Neural progenitor cell (in vitro differentiated cells): ENCODE data around the gene EPHA3. TPM values are rescaled to one million over a fixed set of nuclear protein-coding genes. Genes with fewer than 3 reads are reported as not detected.

Experiments
- DNase-seq: peaks from one replicate; pipeline ENCODE4 v3.0.0-alpha.2; 2016; ENCODE audit warnings: low spot score
- H2AFZ ChIP-seq: fragments of 200-600 bp; sonication (generic); replicated peaks from 2 replicates; pipeline ENCODE4 v1.6.1; 2016; ENCODE audit warnings: antibody characterized with exemption
- H3F3A ChIP-seq: fragments of 200-600 bp; sonication (generic); 2 replicates; pipeline ENCODE4 v1.6.1; 2016; ENCODE audit warnings: antibody characterized with exemption, low read depth
- H3K27ac ChIP-seq: fragments of 200-600 bp; sonication (generic); 2 replicates; pipeline ENCODE4 v1.5.1; 2016; ENCODE audit warnings: mild to moderate bottlenecking
- H3K27me3 ChIP-seq: fragments of 200-600 bp; sonication (generic); 2 replicates; pipeline ENCODE4 v1.6.1; 2016; ENCODE audit warnings: mild to moderate bottlenecking, moderate library complexity
- H3K36me3 ChIP-seq: fragments of 200-600 bp; sonication (generic); 2 replicates; pipeline ENCODE4 v1.5.1; 2016
- H3K4me1 ChIP-seq: fragments of 200-600 bp; sonication (generic); 2 replicates; pipeline ENCODE4 v1.6.1; 2016; ENCODE audit warnings: mixed run types
- H3K4me2 ChIP-seq: fragments of 200-600 bp; sonication (generic); 2 replicates; pipeline ENCODE4 v1.6.1; 2016
- H3K4me3 ChIP-seq: fragments of 200-600 bp; sonication (generic); 2 replicates; pipeline ENCODE4 v1.5.1; 2016
- H3K79me2 ChIP-seq: fragments of 200-600 bp; sonication (generic); 2 replicates; pipeline ENCODE4 v1.6.1; 2016; ENCODE audit warnings: low read depth
- H3K9ac ChIP-seq: fragments of 200-600 bp; sonication (generic); 2 replicates; pipeline ENCODE4 v1.6.1; 2016
- H3K9me3 ChIP-seq: fragments of 200-600 bp; sonication (generic); 2 replicates; pipeline ENCODE4 v1.5.1; 2016; ENCODE audit warnings: low read depth
- H4K20me1 ChIP-seq: fragments of 200-600 bp; sonication (generic); 2 replicates; pipeline ENCODE4 v1.6.1; 2016; ENCODE audit warnings: low read depth
- H3K27ac Mint-ChIP-seq: 3 replicates; pipeline ENCODE4 v1.8.0; 2021; ENCODE audit warnings: mixed read lengths
- H3K27me3 Mint-ChIP-seq: 2 replicates; pipeline ENCODE4 v1.8.0; 2022; ENCODE audit warnings: low read depth, mild to moderate bottlenecking, inconsistent platforms, moderate library complexity, mixed read lengths; ENCODE audit not compliant: insufficient read depth
- H3K36me3 Mint-ChIP-seq: 3 replicates; pipeline ENCODE4 v1.8.0; 2021; ENCODE audit warnings: mixed read lengths
- H3K4me1 Mint-ChIP-seq: 3 replicates; pipeline ENCODE4 v1.8.0; 2021; ENCODE audit warnings: mixed read lengths
- H3K4me3 Mint-ChIP-seq: 3 replicates; pipeline ENCODE4 v1.8.0; 2021; ENCODE audit warnings: mild to moderate bottlenecking, moderate library complexity, mixed read lengths
- H3K9me3 Mint-ChIP-seq: 3 replicates; pipeline ENCODE4 v1.8.0; 2020; ENCODE audit warnings: mixed read lengths
- EZH2 ChIP-seq: fragments of 200-600 bp; sonication (generic); IDR thresholded peaks from 2 replicates; pipeline ENCODE4 v1.6.1; 2017; ENCODE audit warnings: antibody characterized with exemption, mild to moderate bottlenecking, moderate library complexity
- EZH2phosphoT487 ChIP-seq: fragments of 200-600 bp; sonication (generic); IDR thresholded peaks from 2 replicates; pipeline ENCODE4 v1.6.1; 2017; ENCODE audit warnings: antibody characterized with exemption
- total RNA-seq: library from RNA; depleted of rRNA; stranded (reverse); fragments of >200 nt; gene quantifications from 2 replicates; pipeline ENCODE4 v1.2.3, GENCODE V29; 2015; ENCODE audit warnings: low replicate concordance
- TF ChIP-seq, protein P1 (sequence below): fragments of 200-600 bp; sonication (generic); IDR thresholded peaks from 2 replicates; pipeline ENCODE4 v1.5.1; 2017; ENCODE audit warnings: antibody characterized with exemption, mild to moderate bottlenecking

Gene EPHA3
- total RNA-seq, 1 donor from 2014 or later = 0.36 TPM

GRCh38 chr3:89525609-89526008 is 418.2 kb downstream of the EPHA3 start:
- peak overlapping the region; percentile 67 for H3K27ac Mint-ChIP-seq
- TF ChIP-seq, protein P1, sequence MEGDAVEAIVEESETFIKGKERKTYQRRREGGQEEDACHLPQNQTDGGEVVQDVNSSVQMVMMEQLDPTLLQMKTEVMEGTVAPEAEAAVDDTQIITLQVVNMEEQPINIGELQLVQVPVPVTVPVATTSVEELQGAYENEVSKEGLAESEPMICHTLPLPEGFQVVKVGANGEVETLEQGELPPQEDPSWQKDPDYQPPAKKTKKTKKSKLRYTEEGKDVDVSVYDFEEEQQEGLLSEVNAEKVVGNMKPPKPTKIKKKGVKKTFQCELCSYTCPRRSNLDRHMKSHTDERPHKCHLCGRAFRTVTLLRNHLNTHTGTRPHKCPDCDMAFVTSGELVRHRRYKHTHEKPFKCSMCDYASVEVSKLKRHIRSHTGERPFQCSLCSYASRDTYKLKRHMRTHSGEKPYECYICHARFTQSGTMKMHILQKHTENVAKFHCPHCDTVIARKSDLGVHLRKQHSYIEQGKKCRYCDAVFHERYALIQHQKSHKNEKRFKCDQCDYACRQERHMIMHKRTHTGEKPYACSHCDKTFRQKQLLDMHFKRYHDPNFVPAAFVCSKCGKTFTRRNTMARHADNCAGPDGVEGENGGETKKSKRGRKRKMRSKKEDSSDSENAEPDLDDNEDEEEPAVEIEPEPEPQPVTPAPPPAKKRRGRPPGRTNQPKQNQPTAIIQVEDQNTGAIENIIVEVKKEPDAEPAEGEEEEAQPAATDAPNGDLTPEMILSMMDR = no peak
- TF ChIP-seq EZH2phosphoT487 (no peak), EZH2 (no peak)
- Histone ChIP-seq H3K36me3 (no peaks in the 10 kb centered on the region), H4K20me1 (no peaks in the 10 kb centered on the region), H3K4me2 (no peak overlapping the region), H3K4me3 (no peak overlapping the region), H3K27me3 (no peaks in the 10 kb centered on the region), H3F3A (no peaks in the 10 kb centered on the region), H3K9me3 (no peaks in the 10 kb centered on the region), H3K4me1 (peaks cover 19% of the 10 kb centered on the region), H3K9ac (no peak overlapping the region), H3K27ac (no peak overlapping the region), H3K79me2 (no peaks in the 10 kb centered on the region), H2AFZ (no peak overlapping the region)
- H3K27me3 Mint-ChIP-seq = no peaks in the 10 kb centered on the region
- DNase-seq = no peak
- H3K4me3 Mint-ChIP-seq = no peak overlapping the region
- no peaks in the 10 kb centered on the region for H3K9me3 Mint-ChIP-seq
- H3K36me3 Mint-ChIP-seq = no peaks in the 10 kb centered on the region
- peaks cover 50% of the 10 kb centered on the region for H3K4me1 Mint-ChIP-seq

GRCh38 chr3:89527736-89528305 is 420.4 kb downstream of the EPHA3 start:
- H3K4me3 Mint-ChIP-seq = no peak overlapping the region
- peaks cover 48% of the 10 kb centered on the region for H3K4me1 Mint-ChIP-seq
- Histone ChIP-seq H3K27me3 (no peaks in the 10 kb centered on the region), H3K9me3 (no peaks in the 10 kb centered on the region), H2AFZ (no peak overlapping the region), H3K4me1 (peaks cover 19% of the 10 kb centered on the region), H4K20me1 (no peaks in the 10 kb centered on the region), H3K79me2 (no peaks in the 10 kb centered on the region), H3K36me3 (no peaks in the 10 kb centered on the region), H3K4me2 (peak overlapping the region; percentile 34), H3K4me3 (no peak overlapping the region), H3K27ac (no peak overlapping the region), H3K9ac (no peak overlapping the region), H3F3A (no peaks in the 10 kb centered on the region)
- H3K27me3 Mint-ChIP-seq = no peaks in the 10 kb centered on the region
- peak overlapping the region; percentile 92 for H3K27ac Mint-ChIP-seq
- no peaks in the 10 kb centered on the region for H3K9me3 Mint-ChIP-seq
- TF ChIP-seq EZH2 (no peak), EZH2phosphoT487 (no peak)
- TF ChIP-seq, protein P1 = peak; percentile 8
- H3K36me3 Mint-ChIP-seq = no peaks in the 10 kb centered on the region
- peak; percentile 50 for DNase-seq
